AG20443 (cell line): ENCODE data around the gene BAIAP2.
A peak's percentile ranks its signal among the peaks of the same experiment; 100 is the strongest.

ENCODE experiments used
- DNase-seq: peaks from one replicate; pipeline ENCODE4 v3.0.0; 2012; ENCODE audit warnings: low spot score, mixed read lengths

Gene BAIAP2

DNA sequence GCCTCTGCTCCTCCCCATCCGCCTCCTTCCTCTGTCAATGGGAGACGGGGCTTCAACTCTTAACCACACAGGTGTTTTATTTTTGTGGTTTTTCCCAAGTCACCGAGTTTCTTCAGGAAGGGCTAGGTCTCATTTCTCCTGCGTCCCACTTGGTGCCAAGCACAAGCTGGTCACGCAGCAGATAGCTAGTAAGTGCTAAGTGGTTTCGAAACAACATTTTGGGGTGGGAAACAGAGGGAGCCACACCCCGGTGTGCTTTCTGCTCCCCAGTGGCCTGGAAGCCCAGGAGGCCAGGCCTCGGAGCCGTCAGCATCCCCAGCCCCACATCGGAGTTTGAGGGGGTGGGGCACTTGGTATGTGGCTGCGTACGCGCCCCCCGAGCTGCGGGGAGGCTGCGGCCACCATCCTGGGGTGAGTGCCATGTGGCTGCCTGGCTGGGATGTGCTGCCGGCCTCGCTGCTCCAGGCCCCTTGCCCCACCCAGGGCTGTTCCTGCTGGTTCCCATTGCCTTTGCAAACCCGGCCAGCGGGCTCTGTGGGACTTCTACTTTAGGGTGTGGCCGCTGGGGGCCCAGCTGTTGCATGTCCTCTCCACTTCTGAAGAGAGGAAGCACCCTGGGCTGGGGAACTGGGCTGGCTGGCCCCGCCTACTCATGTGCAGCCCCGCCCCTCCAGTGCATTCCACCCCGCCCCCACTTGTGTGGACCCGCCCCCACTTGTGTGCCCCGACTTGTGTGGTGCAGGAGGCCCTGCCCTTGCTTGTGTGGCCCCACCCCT lies 55.6 kb downstream of the BAIAP2 start:
- DNase-seq, result peak; percentile 64

- DNase-seq, result no peak
Observed at GRCh38 chr17:81091154-81091553, 56.2 kb downstream of the BAIAP2 start.

GRCh38 chr17:81091774-81092517 lies 57.0 kb downstream of the BAIAP2 start:
- DNase-seq, result no peak

GRCh38 chr17:81092518-81093095 lies 57.7 kb downstream of the BAIAP2 start:
- DNase-seq, result no peak

DNA sequence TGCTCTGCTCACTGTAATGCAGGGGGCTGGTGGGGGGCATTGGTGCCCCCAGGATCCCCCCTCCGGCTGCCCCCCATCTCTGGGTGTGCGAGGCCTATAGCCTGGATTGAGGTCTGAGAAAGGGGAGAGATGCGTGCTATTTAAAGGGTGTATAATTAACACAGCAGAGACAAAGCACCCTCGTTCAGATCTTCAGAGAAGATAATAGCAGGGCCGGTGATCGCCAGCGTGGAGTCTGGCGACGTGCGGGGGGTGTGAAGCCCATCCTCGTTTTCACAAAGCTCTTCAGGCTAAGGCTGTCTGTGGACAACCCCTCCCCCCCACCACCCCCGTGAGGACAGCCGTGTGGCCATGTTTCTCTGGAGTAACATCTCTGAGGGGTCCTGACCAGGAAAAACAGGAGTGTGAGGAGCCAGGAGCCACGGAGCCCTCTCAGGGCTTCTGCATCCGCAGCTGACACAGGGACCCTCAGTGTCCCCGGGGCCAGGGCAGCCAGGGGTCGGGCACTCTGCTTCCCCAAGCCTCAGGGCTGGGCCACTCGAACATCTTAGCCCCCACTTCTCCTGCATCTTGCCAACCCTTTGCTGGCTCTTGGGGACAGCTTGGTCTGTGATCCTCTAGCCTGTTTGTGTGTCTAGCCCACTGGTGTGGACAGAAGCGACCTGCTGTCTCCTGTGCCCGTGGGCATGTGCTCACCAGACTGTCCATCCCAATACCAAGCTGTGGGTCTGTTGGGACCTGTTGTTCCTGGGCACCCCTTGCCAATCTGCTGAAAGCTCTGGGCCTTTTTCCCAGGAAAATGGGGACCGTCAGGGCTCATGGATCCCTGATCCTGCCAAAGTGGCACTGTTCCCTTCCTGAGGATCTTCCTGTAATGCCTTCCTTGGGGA lies 58.9 kb downstream of the BAIAP2 start:
- DNase-seq, result no peak

GRCh38 chr17:81094509-81095382 lies 59.8 kb downstream of the BAIAP2 start:
- peak; percentile 97 for DNase-seq

DNA sequence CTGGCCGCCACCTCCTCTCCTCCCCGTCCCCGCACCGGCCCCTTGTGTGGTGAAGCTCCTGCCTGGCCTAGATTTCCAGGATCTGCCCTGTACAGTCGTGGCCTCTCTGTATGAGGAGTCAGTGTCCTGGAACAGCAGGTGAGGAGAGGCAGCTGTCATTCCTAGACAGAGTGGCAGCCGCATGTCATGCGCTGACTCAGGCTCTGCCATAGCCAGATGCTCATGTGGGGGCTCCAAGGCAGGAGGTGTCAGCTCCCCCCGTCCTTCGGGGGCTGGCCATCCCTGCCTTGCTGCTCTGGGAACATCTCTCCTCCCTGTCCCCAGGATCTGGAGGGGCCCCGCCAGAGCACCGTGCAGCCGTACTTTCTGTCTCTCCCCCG lies 60.4 kb downstream of the BAIAP2 start:
- no peak for DNase-seq

DNA sequence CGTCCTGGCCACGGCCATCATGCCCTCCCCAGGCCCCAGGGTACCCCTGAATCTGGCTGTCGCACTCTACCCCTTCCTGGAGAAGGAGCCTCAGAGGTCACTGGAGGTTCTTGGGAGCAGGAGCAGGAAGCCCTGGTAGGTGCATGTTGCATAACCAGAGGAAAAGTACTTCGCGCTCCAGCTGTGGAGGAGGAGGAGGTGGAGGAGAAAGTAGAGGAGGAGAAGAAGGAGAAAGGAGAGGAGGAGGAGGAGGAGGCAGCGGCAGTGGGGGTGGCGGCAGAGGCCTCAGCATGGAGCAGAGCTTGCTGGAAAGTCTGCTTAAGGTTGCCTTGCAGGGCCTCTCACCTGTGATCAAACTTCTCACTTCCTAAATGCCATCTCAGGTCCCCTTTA lies 61.8 kb downstream of the BAIAP2 start:
- DNase-seq, result no peak

GRCh38 chr17:81097134-81097942 lies 62.4 kb downstream of the BAIAP2 start:
- DNase-seq, result peak; percentile 93

- peak; percentile 37 for DNase-seq
Observed at GRCh38 chr17:81097943-81098308, 63.0 kb downstream of the BAIAP2 start.

DNA sequence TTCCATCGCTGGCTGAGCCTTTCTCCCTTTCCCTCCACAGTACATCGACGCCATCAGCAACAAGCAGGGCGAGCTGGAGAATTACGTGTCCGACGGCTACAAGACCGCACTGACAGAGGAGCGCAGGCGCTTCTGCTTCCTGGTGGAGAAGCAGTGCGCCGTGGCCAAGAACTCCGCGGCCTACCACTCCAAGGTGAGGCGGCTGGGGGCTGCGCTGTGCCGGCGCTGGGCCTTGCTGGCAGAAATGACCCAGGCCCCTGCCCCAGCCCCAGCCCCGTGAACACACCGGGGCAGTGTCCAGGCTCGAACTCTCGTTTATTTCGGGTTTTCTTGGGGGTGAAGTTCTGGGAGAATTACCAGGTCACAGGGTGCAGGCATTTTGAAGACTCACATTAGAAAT lies 64.9 kb downstream of the BAIAP2 start:
- DNase-seq, result no peak

DNA sequence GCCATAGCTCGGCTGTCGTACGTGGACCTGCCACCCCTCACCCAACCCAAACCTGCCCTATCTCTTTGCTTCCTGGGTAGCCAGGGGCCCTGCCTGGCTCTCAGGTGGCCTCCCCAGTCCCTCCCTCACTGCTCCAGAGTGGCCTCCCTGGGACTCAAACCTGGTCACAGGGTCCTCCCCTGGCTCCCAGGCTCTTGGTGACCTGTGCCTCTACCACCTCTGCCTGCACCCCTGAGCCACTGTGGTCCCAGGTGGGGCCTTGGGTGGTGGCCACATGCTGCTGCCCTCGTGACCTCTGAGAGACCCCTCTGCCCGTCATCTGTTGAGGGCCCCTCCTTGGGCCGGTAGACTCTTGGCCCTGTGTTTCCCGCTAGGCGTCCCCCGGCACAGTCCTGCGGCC lies 65.7 kb downstream of the BAIAP2 start:
- DNase-seq, result no peak

DNA sequence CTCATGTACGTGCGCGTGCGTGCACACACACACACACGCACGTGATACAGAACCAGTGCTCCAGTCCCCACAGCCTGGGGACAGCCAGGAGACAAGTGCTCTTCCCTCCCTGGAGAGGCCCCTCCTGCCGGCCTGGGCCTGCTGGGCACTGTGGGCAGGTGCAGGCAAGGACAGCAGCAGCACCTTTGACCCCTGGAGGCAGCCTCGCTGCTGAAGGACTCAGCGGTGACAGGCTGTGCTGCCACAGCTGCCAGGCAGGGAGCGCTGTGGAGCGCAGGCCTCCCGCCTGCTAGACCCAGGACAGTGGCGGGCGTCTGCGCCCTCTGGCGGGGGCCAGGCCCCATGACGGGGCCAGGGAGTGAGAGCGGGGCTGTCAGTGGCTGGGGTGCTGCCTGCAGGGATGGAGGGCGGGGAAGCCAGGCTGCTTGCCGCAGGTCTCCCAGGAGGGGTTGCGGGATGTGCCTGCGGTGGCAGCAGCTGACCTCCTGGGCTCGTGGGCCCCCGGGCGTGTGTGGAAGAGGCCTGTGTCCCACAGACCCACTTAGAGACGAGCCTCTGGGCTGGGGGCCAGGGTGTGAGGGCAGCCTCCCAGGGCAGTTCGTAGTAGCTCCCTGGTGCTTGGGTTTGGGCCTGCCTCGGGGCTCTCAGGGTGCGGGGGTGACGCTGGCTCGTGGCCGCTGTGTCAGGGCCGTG lies 66.8 kb downstream of the BAIAP2 start:
- DNase-seq, result peak; percentile 96

GRCh38 chr17:81102352-81102751 lies 67.4 kb downstream of the BAIAP2 start:
- DNase-seq, result no peak

GRCh38 chr17:81102869-81103268 lies 67.9 kb downstream of the BAIAP2 start:
- DNase-seq, result no peak

- no peak for DNase-seq
Observed at GRCh38 chr17:81103379-81103778, 68.4 kb downstream of the BAIAP2 start.

DNA sequence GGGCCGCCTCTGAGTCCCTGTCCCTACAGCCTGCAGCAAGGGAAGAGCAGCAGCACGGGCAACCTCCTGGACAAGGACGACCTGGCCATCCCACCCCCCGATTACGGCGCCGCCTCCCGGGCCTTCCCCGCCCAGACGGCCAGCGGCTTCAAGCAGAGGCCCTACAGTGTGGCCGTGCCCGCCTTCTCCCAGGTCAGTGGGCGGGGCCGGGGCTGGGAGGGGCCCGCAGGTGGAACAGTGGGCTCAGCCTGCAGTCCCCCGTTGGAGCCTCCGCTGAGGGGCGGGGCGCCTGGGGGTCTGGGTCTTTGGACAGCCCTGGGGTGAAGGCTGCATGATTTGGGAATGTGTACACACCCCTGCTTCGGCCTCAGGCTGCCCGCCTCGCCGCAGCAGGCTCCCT lies 71.8 kb downstream of the BAIAP2 start:
- DNase-seq, result no peak

DNA sequence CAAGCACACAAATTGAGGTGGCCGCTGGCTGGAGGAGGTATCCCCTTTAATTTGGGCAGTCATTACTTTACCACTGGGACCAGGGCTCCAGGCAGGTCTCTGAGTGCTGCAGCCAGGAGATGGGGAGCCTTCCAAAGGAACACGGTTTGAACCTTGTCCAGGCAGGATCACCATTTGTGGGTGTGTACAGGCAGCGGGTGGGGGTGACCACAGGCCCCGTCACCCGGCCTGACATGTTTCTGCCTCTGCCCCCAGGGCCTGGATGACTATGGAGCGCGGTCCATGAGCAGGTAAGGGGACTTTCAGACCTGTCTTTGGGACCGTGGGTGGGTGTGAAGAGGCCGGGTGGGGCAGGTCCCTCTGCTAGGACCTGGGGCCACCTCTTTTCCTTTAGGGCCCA lies 73.3 kb downstream of the BAIAP2 start:
- no peak for DNase-seq

- no peak for DNase-seq
Observed at GRCh38 chr17:81109957-81110356, 75.0 kb downstream of the BAIAP2 start.
